HEK293 (cell line): ENCODE data around the gene TCF7L2.

Experiments
- CTCF ChIA-PET: fragments of 350-600 bp; formaldehyde crosslinking; extraction: SDS; loops from one replicate; lab custom pipeline; 2021; ENCODE audit warnings: antibody characterized with exemption; lab: Yijun Ruan, JAX
- POLR2A ChIA-PET: fragments of 300-600 bp; formaldehyde crosslinking; extraction: SDS; loops from one replicate; lab custom pipeline; 2020; ENCODE audit warnings: antibody characterized with exemption, inconsistent platforms; lab: Yijun Ruan, JAX
- H3K27ac ChIP-seq: fragments of 200-500 bp; sonication (Bioruptor generic); 2 replicates; pipeline ENCODE4 v1.5.1; 2014; ENCODE audit warnings: low read depth, low read length, control low read depth, inconsistent platforms; ENCODE audit errors: extremely low read depth
- H3K36me3 ChIP-seq, 2 experiments: fragments of 200-500 bp in 1 of 2; sonication (Bioruptor generic) in 1 of 2; 1 replicate in 1 of 2; 2 replicates in 1 of 2; pipeline ENCODE4 v1.5.1; 2014 to 2017; ENCODE audit warnings: inconsistent platforms in 2 of 2, low read length in 2 of 2; ENCODE audit not compliant: control insufficient read depth in 2 of 2, insufficient read depth in 1 of 2
- H3K4me1 ChIP-seq: fragments of 200-500 bp; sonication (Bioruptor generic); 2 replicates; pipeline ENCODE4 v1.5.1; 2014; ENCODE audit warnings: mild to moderate bottlenecking, low read length, inconsistent platforms; ENCODE audit not compliant: control insufficient read depth, insufficient read depth
- H3K4me3 ChIP-seq: 2 replicates; pipeline ENCODE4 v1.5.1; 2011; ENCODE audit warnings: low read depth, mild to moderate bottlenecking, control low read depth, low read length, moderate library complexity
- H3K9me3 ChIP-seq: fragments of 200-500 bp; sonication (Bioruptor generic); 2 replicates; pipeline ENCODE4 v1.5.1; 2014; ENCODE audit warnings: low read depth, low read length, inconsistent platforms; ENCODE audit not compliant: control insufficient read depth, insufficient read depth
- GLI2 ChIP-seq: fragments of 450-650 bp; formaldehyde crosslinking; IDR thresholded peaks from 2 replicates; pipeline ENCODE4; 2017; ENCODE audit warnings: missing biosample characterization, missing genetic modification characterization, low read depth, borderline replicate concordance
- KLF1 ChIP-seq: fragments of 450-650 bp; formaldehyde crosslinking; IDR thresholded peaks from 2 replicates; pipeline ENCODE4 v1.5.1; 2016; ENCODE audit warnings: missing biosample characterization, missing genetic modification characterization
- KLF7 ChIP-seq: fragments of 450-650 bp; formaldehyde crosslinking; IDR thresholded peaks from 2 replicates; pipeline ENCODE4 v1.5.1; 2016; ENCODE audit warnings: missing biosample characterization, missing genetic modification characterization, borderline replicate concordance
- OVOL3 ChIP-seq: fragments of 450-650 bp; formaldehyde crosslinking; IDR thresholded peaks from 2 replicates; pipeline ENCODE4 v1.5.1; 2016; ENCODE audit warnings: missing biosample characterization, missing genetic modification characterization
- SP2 ChIP-seq: fragments of 450-650 bp; formaldehyde crosslinking; IDR thresholded peaks from 2 replicates; pipeline ENCODE4 v1.5.1; 2016; ENCODE audit warnings: missing biosample characterization, missing genetic modification characterization
- ZBTB20 ChIP-seq: fragments of 450-650 bp; formaldehyde crosslinking; IDR thresholded peaks from 2 replicates; pipeline ENCODE4 v1.5.1; 2016; ENCODE audit warnings: missing biosample characterization, missing genetic modification characterization
- ZFHX2 ChIP-seq: fragments of 450-650 bp; formaldehyde crosslinking; conservative IDR thresholded peaks from 2 replicates; pipeline ENCODE4 v1.5.1; 2016; ENCODE audit warnings: missing biosample characterization, missing genetic modification characterization
- ZNF112 ChIP-seq: fragments of 450-650 bp; formaldehyde crosslinking; IDR thresholded peaks from 2 replicates; pipeline ENCODE4 v1.5.0; 2017; ENCODE audit warnings: missing biosample characterization, missing genetic modification characterization
- ZNF16 ChIP-seq: fragments of 450-650 bp; formaldehyde crosslinking; IDR thresholded peaks from 2 replicates; pipeline ENCODE4 v1.5.1; 2016; ENCODE audit warnings: low read depth, missing biosample characterization, missing genetic modification characterization
- ZNF174 ChIP-seq: fragments of 450-650 bp; formaldehyde crosslinking; IDR thresholded peaks from 2 replicates; pipeline ENCODE4 v1.5.0; 2017; ENCODE audit warnings: missing biosample characterization, mild to moderate bottlenecking, missing genetic modification characterization
- ZNF223 ChIP-seq: fragments of 450-650 bp; formaldehyde crosslinking; IDR thresholded peaks from 2 replicates; pipeline ENCODE4 v1.5.1; 2016; ENCODE audit warnings: missing biosample characterization, missing genetic modification characterization
- ZNF274 ChIP-seq, 2 experiments: fragments of 200-500 bp in 1 of 2; fragments of 450-650 bp in 1 of 2; sonication (Bioruptor generic) in 1 of 2; formaldehyde crosslinking in 1 of 2; IDR thresholded peaks; 2 replicates each; pipeline versions ENCODE4 v1.5.1 to v1.6.1; 2014 to 2016; ENCODE audit warnings: borderline replicate concordance in 1 of 2, inconsistent platforms in 1 of 2, low read length in 1 of 2, missing biosample characterization in 1 of 2, missing genetic modification characterization in 1 of 2
- ZNF341 ChIP-seq: fragments of 450-650 bp; formaldehyde crosslinking; IDR thresholded peaks from 2 replicates; pipeline ENCODE4; 2016; ENCODE audit warnings: low read depth, missing biosample characterization, missing genetic modification characterization
- ZNF350 ChIP-seq: fragments of 450-650 bp; formaldehyde crosslinking; IDR thresholded peaks from 2 replicates; pipeline ENCODE4 v1.5.0; 2017; ENCODE audit warnings: missing biosample characterization, mild to moderate bottlenecking, missing genetic modification characterization
- ZNF37A ChIP-seq: fragments of 450-650 bp; IDR thresholded peaks from 2 replicates; pipeline ENCODE4 v1.5.1; 2018; ENCODE audit warnings: missing biosample characterization, missing genetic modification characterization
- ZNF394 ChIP-seq: fragments of 450-650 bp; formaldehyde crosslinking; IDR thresholded peaks from 2 replicates; pipeline ENCODE4 v1.5.1; 2016; ENCODE audit warnings: missing biosample characterization, missing genetic modification characterization, mild to moderate bottlenecking, moderate library complexity, borderline replicate concordance
- ZNF501 ChIP-seq: fragments of 450-650 bp; formaldehyde crosslinking; IDR thresholded peaks from 2 replicates; pipeline ENCODE4 v1.5.1; 2016; ENCODE audit warnings: missing biosample characterization, missing genetic modification characterization
- ZNF623 ChIP-seq: fragments of 450-650 bp; formaldehyde crosslinking; IDR thresholded peaks from 2 replicates; pipeline ENCODE4 v1.5.1; 2016; ENCODE audit warnings: missing biosample characterization, missing genetic modification characterization
- ZNF670 ChIP-seq: fragments of 450-650 bp; formaldehyde crosslinking; IDR thresholded peaks from 2 replicates; pipeline ENCODE4 v1.5.1; 2016; ENCODE audit warnings: missing biosample characterization, missing genetic modification characterization, low read depth
- ZNF747 ChIP-seq: fragments of 450-650 bp; formaldehyde crosslinking; IDR thresholded peaks from 2 replicates; pipeline ENCODE4 v1.5.1; 2016; ENCODE audit warnings: missing biosample characterization, missing genetic modification characterization
- ZNF791 ChIP-seq: fragments of 450-650 bp; formaldehyde crosslinking; IDR thresholded peaks from 2 replicates; pipeline ENCODE4 v1.5.1; 2016; ENCODE audit warnings: missing biosample characterization, missing genetic modification characterization
- ZSCAN16 ChIP-seq: fragments of 450-650 bp; formaldehyde crosslinking; IDR thresholded peaks from 2 replicates; pipeline ENCODE4 v1.5.1; 2016; ENCODE audit warnings: missing biosample characterization, missing genetic modification characterization
- TF ChIP-seq, protein P1 (sequence below): fragments of 450-650 bp; formaldehyde crosslinking; IDR thresholded peaks from 2 replicates; pipeline ENCODE4 v1.5.1; 2016; ENCODE audit warnings: missing biosample characterization, missing genetic modification characterization
- TF ChIP-seq, protein P2 (sequence below): fragments of 450-650 bp; formaldehyde crosslinking; IDR thresholded peaks from 2 replicates; pipeline ENCODE4 v1.5.1; 2016; ENCODE audit warnings: missing biosample characterization, missing genetic modification characterization
- TF ChIP-seq, protein P3 (sequence below): fragments of 450-650 bp; formaldehyde crosslinking; IDR thresholded peaks from 2 replicates; pipeline ENCODE4 v1.5.1; 2016; ENCODE audit warnings: missing biosample characterization, missing genetic modification characterization

TCF7L2 gene

DNA sequence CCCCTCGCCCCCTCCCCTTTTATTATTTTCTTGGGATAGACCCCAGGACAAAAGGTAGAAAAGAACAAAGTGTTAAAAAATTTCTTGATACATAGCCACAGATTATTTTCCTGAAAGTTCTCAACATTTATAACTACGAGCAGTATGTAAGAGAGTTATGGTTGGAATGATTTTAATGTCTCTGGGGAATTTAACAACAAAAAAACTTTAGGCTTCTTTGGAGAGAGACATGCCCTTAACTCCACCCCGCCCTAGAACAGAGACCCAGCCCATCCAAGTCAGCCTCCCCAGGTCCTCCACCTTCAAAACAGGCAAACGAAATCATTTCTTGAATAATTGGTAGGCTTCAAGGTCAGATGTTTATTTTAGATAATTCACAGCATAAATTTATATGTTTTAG lies 97.1 kb downstream of the TCF7L2 start:
- peak; percentile 34; the same call in 1 of the 2 replicates for TF ChIP-seq KLF1
- TF ChIP-seq ZNF274 (IDR thresholded peaks at IDR 0.05; ENCODE audit: low read length) = no peak
- TF ChIP-seq ZNF274 (tag by site-specific recombination; IDR thresholded peaks at IDR 0.05; ENCODE audit: borderline replicate concordance) = no peak
- POLR2A ChIA-PET = interaction anchor here (1.7 kb wide), 1 partner anchor 88 kb away, joined by 6 read pairs; no protein-coding TSS in a partner anchor

DNA sequence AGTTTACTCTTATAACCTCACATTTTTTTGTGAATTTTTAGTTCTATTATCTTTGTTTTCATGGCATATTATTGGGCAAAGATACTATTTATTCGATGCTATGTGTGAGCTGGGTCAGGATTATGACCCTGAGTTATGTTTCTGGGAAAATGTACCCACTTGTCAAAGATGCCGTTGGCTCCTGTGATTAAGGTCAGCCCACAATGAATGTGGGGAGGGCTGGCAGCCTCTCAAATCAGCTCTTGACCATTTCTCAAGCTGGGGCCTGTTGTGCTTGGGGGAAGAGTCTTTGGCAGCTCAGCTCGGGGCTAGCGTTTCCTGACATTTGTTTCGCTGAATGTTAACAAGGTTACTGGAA lies 97.5 kb downstream of the TCF7L2 start:
- Histone ChIP-seq H3K4me1 (peaks cover 22% of the 10 kb centered on the region), H3K4me3 (no peak overlapping the region), H3K36me3 (peaks cover 0 to 6% of the 10 kb centered on the region in 2 experiments; a peak in 1 of 3 replicates), H3K27ac (peak overlapping the region; percentile 76), H3K9me3 (no peaks in the 10 kb centered on the region)
- POLR2A ChIA-PET = interaction anchor here (1.7 kb wide), 1 partner anchor 88 kb away, joined by 6 read pairs; no protein-coding TSS in a partner anchor
- TF ChIP-seq ZNF341 (tag by site-specific recombination) (peak; percentile 78; the same call in 1 of the 2 replicates), ZNF37A (tag by site-specific recombination) (no peak)
- CTCF ChIA-PET = no interaction called here

More for the DNA sequence above, 97.1 kb downstream of the TCF7L2 start:
- CTCF ChIA-PET = interaction anchor here (0.5 to 1.1 kb wide), 2 partner anchors 18 to 358 kb away, joined by 3 read pairs; no protein-coding TSS in a partner anchor
- H3K36me3 ChIP-seq = peaks cover 0 to 7% of the 10 kb centered on the region in 2 experiments; a peak in 1 of 3 replicates
- H3K9me3 ChIP-seq = no peaks in the 10 kb centered on the region
- H3K4me3 ChIP-seq = no peak overlapping the region
- H3K27ac ChIP-seq = peak overlapping the region; percentile 76
- peaks cover 22% of the 10 kb centered on the region for H3K4me1 ChIP-seq

DNA sequence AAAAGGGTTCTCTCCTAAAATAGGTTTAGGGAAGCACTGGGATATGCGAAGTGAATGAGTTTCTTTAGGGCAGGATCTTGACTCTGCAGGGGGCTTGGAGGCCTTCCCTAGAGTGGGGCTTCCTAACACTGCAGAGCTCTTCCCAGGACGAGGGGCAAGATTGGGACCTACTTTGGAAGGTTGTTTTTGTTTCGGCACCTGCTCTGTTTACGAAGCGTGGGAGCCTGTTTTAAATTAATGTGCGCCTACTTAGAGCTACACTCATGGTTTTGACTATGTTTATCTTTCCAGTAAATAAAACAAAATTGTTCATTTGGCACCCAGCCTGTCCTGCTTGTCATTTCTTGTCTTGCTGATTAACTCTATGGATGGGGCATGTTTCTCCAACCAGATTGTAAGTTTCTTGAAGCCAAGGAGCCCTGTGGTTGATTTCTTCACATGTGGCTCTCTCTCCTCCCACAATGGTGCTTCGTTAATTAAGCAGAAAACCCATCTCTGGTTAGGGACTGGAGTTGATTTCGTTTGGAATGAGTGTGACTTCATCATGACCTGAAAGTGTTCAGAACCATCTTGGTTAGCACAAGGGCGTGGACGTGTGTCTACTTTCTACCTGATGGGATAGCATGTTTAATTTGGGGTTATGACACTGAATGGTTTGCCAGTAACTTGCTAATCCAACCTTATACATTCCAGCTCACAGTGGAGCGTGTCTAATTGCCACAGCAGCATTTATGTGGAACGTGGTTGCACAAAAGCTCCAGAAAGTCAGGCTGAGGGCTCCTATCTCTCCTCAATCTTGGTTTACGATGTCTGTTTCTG lies 98.1 kb downstream of the TCF7L2 start:
- Histone ChIP-seq H3K4me1 (peaks cover 22% of the 10 kb centered on the region), H3K36me3 (peaks cover 0 to 4% of the 10 kb centered on the region in 2 experiments; a peak in 1 of 3 replicates), H3K9me3 (no peaks in the 10 kb centered on the region), H3K4me3 (no peak overlapping the region), H3K27ac (peak overlapping the region; percentile 76)
- POLR2A ChIA-PET = interaction anchor here (1.7 kb wide), 1 partner anchor 89 kb away, joined by 6 read pairs; no protein-coding TSS in a partner anchor
- CTCF ChIA-PET = interaction anchor here (0.5 kb wide), 1 partner anchor 89 kb away, joined by 4 read pairs; no protein-coding TSS in a partner anchor
- TF ChIP-seq GLI2 (peak; percentile 82; the same call in 1 of the 2 replicates), ZNF16 (tag by site-specific recombination) (no peak), ZNF174 (tag by site-specific recombination) (no peak), ZNF670 (tag by site-specific recombination) (no peak), KLF7 (tag by site-specific recombination) (no peak; the same call in 1 of the 2 replicates), ZNF350 (tag by site-specific recombination) (no peak), ZNF112 (tag by site-specific recombination) (no peak), ZSCAN16 (tag by site-specific recombination) (no peak; the same call in 1 of the 2 replicates), ZNF623 (tag by site-specific recombination) (0 out of 2 replicates have a peak, but pooled peaks have one; percentile 22), ZNF747 (no peak), ZFHX2 (tag by site-specific recombination) (peak; percentile 74), OVOL3 (peak; percentile 67), SP2 (tag by site-specific recombination) (no peak), ZNF394 (tag by site-specific recombination) (peak; percentile 71; the same call in 1 of the 2 replicates), ZNF501 (0 out of 2 replicates have a peak, but pooled peaks have one; percentile 73), ZBTB20 (tag by site-specific recombination) (0 out of 2 replicates have a peak, but pooled peaks have one; percentile 13), ZNF223 (tag by site-specific recombination) (no peak), ZNF791 (tag by site-specific recombination) (no peak)
- TF ChIP-seq, protein P1, sequence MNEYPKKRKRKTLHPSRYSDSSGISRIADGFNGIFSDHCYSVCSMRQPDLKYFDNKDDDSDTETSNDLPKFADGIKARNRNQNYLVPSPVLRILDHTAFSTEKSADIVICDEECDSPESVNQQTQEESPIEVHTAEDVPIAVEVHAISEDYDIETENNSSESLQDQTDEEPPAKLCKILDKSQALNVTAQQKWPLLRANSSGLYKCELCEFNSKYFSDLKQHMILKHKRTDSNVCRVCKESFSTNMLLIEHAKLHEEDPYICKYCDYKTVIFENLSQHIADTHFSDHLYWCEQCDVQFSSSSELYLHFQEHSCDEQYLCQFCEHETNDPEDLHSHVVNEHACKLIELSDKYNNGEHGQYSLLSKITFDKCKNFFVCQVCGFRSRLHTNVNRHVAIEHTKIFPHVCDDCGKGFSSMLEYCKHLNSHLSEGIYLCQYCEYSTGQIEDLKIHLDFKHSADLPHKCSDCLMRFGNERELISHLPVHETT (tag by site-specific recombination) = peak; percentile 68; the same call in 1 of the 2 replicates
- TF ChIP-seq, protein P2, sequence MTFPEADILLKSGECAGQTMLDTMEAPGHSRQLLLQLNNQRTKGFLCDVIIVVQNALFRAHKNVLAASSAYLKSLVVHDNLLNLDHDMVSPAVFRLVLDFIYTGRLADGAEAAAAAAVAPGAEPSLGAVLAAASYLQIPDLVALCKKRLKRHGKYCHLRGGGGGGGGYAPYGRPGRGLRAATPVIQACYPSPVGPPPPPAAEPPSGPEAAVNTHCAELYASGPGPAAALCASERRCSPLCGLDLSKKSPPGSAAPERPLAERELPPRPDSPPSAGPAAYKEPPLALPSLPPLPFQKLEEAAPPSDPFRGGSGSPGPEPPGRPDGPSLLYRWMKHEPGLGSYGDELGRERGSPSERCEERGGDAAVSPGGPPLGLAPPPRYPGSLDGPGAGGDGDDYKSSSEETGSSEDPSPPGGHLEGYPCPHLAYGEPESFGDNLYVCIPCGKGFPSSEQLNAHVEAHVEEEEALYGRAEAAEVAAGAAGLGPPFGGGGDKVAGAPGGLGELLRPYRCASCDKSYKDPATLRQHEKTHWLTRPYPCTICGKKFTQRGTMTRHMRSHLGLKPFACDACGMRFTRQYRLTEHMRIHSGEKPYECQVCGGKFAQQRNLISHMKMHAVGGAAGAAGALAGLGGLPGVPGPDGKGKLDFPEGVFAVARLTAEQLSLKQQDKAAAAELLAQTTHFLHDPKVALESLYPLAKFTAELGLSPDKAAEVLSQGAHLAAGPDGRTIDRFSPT (tag by site-specific recombination) = no peak
- TF ChIP-seq, protein P3, sequence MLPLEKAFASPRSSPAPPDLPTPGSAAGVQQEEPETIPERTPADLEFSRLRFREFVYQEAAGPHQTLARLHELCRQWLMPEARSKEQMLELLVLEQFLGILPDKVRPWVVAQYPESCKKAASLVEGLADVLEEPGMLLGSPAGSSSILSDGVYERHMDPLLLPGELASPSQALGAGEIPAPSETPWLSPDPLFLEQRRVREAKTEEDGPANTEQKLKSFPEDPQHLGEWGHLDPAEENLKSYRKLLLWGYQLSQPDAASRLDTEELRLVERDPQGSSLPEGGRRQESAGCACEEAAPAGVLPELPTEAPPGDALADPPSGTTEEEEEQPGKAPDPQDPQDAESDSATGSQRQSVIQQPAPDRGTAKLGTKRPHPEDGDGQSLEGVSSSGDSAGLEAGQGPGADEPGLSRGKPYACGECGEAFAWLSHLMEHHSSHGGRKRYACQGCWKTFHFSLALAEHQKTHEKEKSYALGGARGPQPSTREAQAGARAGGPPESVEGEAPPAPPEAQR (tag by site-specific recombination) = no peak
